GM12873 (cell line): ENCODE measurements around the gene CDK8.

Experiments
- CTCF ChIP-seq: IDR thresholded peaks from 2 replicates; pipeline ENCODE4 v1.5.1; 2012; ENCODE audit warnings: low read depth, mild to moderate bottlenecking, moderate library complexity, low read length, control low read depth; ENCODE audit not compliant: insufficient read depth; ENCODE audit errors: missing control alignments

CDK8 gene

GRCh38 chr13:26441476-26441875 lies 187.5 kb downstream of the CDK8 start:
- no peak for TF ChIP-seq CTCF

- TF ChIP-seq CTCF, result no peak
Measured at GRCh38 chr13:26442541-26442940, 188.6 kb downstream of the CDK8 start.

GRCh38 chr13:26445092-26445491 lies 191.2 kb downstream of the CDK8 start:
- TF ChIP-seq CTCF, result no peak

GRCh38 chr13:26446751-26447150 lies 192.8 kb downstream of the CDK8 start:
- TF ChIP-seq CTCF, result no peak

- no peak for TF ChIP-seq CTCF
Measured at GRCh38 chr13:26448032-26448431, 194.1 kb downstream of the CDK8 start.

GRCh38 chr13:26449063-26449848 lies 195.3 kb downstream of the CDK8 start:
- no peak for TF ChIP-seq CTCF
